T-helper 2 cell (primary cell): Measurements from ENCODE around the gene ZMYND8.
"Not testable (repeated sequence)": the region's sequence is repeated elsewhere in the genome, so short reads cannot be mapped to it uniquely, and the experiment has no call there.

Experiments used
- DNase-seq, 5 experiments: peaks; one replicate each; pipeline versions ENCODE4 v3.0.0 to v3.0.0-alpha.2; 2012 to 2022

Gene ZMYND8

GRCh38 chr20:47263465-47264084 is 92.9 kb downstream of the ZMYND8 start:
- DNase-seq = no peak

GRCh38 chr20:47263080-47263464 is 93.4 kb downstream of the ZMYND8 start:
- no peak for DNase-seq

GRCh38 chr20:47262365-47263013 is 94.0 kb downstream of the ZMYND8 start:
- no peak for DNase-seq

GRCh38 chr20:47262008-47262364 is 94.5 kb downstream of the ZMYND8 start:
- DNase-seq = no peak

GRCh38 chr20:47261161-47261774 is 95.2 kb downstream of the ZMYND8 start:
- not testable (repeated sequence) for DNase-seq

GRCh38 chr20:47260540-47261126 is 95.9 kb downstream of the ZMYND8 start:
- DNase-seq = not testable (repeated sequence)

- DNase-seq = no peak
Observed at GRCh38 chr20:47258745-47259695, 97.5 kb downstream of the ZMYND8 start.

- no peak for DNase-seq
Observed at GRCh38 chr20:47257771-47258170, 98.7 kb downstream of the ZMYND8 start.

GRCh38 chr20:47257256-47257655 is 99.2 kb downstream of the ZMYND8 start:
- DNase-seq = no peak

GRCh38 chr20:47256668-47257236 is 99.7 kb downstream of the ZMYND8 start:
- no peak for DNase-seq

- DNase-seq = no peak
Observed at GRCh38 chr20:47253872-47254271, 102.6 kb downstream of the ZMYND8 start.

GRCh38 chr20:47252879-47253307 is 103.6 kb downstream of the ZMYND8 start:
- DNase-seq = no peak

- DNase-seq = no peak
Observed at GRCh38 chr20:47251154-47252020, 105.1 kb downstream of the ZMYND8 start.

GRCh38 chr20:47250360-47250759 is 106.1 kb downstream of the ZMYND8 start:
- no peak for DNase-seq

- no peak for DNase-seq
Observed at GRCh38 chr20:47249913-47250312, 106.6 kb downstream of the ZMYND8 start.

- DNase-seq = no peak
Observed at GRCh38 chr20:47248448-47248966, 108.0 kb downstream of the ZMYND8 start.

GRCh38 chr20:47247972-47248371 is 108.5 kb downstream of the ZMYND8 start:
- no peak for DNase-seq

- no peak for DNase-seq
Observed at GRCh38 chr20:47246061-47246777, 110.3 kb downstream of the ZMYND8 start.

GRCh38 chr20:47245166-47245565 is 111.3 kb downstream of the ZMYND8 start:
- not testable (repeated sequence) for DNase-seq

GRCh38 chr20:47244451-47244850 is 112.0 kb downstream of the ZMYND8 start:
- DNase-seq = no peak
